ENCODE measurements around the gene TARS1.
"Not testable (repeated sequence)": the region's sequence is repeated elsewhere in the genome, so short reads cannot be mapped to it uniquely, and the experiment has no call there.

TARS1 gene

GRCh38 chr5:33489481-33490067 lies 48.8 kb downstream of the TARS1 start:
- no peak for DNase-seq

DNA sequence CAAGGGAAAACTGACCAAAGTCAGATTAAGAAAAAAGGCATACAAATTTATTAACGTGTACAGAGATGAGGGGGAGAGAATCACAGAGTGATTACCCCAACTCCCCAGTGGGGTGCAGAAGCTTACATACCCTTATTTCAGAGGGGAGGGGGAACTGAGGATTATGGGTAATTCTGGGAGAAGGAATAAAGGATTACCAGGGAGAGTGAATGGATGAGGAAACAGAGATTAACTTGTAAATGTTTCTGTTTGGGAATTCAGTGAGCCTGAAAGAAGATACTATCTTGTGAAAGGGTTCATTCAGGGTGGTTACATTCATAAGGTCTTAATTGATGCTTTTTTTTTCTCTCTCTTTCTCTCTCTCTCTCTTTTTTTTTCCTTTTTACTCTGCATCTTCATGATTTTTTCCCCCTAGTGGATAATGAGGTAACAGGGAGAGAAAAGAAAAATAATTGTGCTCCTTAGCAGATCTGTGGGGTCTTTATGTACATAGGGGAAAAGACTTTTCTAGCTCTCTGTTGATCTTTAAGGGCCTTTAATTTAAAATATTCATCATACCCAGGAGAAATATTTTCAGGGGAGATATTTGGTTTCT lies 49.4 kb downstream of the TARS1 start:
- DNase-seq, result no peak

DNA sequence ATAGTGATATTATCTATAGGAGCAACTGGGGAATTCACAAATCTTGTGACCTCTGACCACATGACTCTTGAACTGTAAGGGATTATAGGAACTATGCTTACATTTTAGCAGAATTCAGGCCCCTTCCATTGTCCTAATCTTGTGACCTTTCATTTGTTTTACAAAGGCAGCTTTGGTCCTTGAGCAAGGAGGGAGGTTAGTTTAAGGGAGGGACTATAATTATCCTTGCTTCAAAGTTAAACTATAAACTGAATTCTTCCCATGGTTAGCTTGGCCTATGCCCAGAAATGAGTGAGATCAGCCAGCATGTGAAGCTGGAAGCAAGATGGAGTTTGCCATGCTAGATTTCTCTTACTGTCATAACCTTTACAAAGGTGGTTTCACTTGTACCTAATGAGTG lies 51.2 kb downstream of the TARS1 start:
- no peak for DNase-seq

DNA sequence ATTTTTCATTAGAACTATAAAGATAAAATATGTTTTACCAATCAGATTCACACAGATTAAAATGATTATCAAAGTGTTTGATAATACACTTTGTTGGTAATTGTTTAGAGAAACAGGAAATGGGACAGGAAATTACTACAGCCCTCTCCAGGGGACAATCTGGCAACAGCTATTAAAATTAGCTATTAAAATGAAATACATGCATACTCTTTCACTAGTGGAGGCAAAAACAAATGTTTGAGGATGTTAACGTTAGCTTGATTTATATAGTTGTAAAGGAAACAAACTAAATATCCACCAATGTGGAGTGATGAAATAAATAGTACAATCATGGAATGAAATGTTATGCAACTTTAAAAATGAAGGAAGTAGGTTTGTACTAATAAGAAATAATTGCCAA lies 53.7 kb downstream of the TARS1 start:
- no peak for DNase-seq

DNA sequence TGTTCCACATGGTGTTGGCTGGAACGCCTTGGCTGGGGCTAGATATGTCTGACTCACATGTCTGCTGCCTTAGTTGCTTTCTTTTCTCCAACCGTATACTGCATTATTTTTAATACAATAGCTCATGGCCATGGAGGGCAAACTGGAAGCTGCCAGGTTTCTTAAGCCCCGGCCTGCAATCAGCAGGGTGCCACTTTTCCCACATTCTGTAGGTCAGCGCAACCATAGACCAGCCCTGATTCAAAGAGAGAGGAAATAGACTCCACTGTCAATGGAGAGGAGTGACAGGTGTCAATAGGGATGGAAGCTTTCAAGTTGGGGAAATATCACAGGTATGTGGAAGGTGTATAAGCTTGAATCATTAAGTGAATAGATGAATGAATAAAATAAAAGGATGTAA lies 60.5 kb downstream of the TARS1 start:
- DNase-seq, result no peak

- no peak for DNase-seq
These were observed 61.1 kb downstream of the TARS1 start for GRCh38 chr5:33501899-33502298.

DNA sequence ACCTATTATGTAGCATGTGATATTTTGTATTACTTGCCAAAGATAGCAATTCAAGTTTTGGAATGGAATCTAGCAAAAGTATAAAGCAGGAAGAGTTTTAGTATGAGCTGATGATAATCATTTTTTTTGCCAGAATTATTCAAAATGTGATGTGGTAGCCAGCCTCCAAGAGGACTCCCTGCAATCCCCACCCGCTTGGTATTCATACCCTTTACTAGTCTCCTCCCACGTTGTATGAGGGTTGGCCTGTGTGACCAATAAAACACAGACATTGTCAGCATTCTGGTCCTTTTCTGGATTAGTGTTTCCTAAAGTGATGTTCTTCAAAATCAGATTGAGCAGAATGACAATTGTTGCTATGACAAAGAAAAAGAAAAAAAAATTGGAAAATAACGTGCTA lies 63.8 kb downstream of the TARS1 start:
- no peak for DNase-seq

DNA sequence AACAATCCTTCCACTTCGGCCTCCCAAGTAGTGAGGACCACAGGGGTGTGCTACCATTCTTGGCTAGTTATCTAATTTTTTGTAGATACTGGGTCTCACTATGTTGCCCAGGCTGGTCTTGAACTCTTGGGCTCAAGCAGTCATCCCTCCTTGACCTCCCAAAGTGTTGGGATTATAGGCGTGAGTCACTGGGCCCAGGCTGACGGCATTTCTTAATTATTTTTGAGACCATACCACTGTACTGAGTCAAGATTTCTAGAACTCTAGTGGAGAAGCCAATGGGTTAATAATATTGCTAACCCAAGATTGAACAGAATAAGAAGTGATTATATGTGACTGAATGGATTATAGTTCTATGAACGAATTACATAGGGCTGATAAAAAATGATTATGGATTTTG lies 66.7 kb downstream of the TARS1 start:
- no peak for DNase-seq

GRCh38 chr5:33509036-33509435 lies 68.3 kb downstream of the TARS1 start:
- DNase-seq, result no peak

GRCh38 chr5:33513462-33514185 lies 72.9 kb downstream of the TARS1 start:
- no peak for DNase-seq

- DNase-seq, result not testable (repeated sequence)
These were observed 74.6 kb downstream of the TARS1 start for GRCh38 chr5:33515366-33515765.

GRCh38 chr5:33516421-33516820 lies 75.7 kb downstream of the TARS1 start:
- DNase-seq, result no peak

Data from stimulated activated CD4-positive, alpha-beta T cell treated with anti-CD3 and anti-CD28 coated beads, Interleukin-4, amount 100 ng/mL, for 4 hours (primary cell).